NCI-H748 treated with DMSO at 0.1 percent for 48 hours (cell line): ENCODE measurements around the gene MTX3.

ENCODE experiments used
- DNase-seq: peaks from one replicate; lab custom pipeline; 2025; lab: John Stamatoyannopoulos, UW

Gene MTX3

GRCh38 chr5:79936002-79936645 lies 54.9 kb downstream of the MTX3 start:
- DNase-seq: no peak

DNA sequence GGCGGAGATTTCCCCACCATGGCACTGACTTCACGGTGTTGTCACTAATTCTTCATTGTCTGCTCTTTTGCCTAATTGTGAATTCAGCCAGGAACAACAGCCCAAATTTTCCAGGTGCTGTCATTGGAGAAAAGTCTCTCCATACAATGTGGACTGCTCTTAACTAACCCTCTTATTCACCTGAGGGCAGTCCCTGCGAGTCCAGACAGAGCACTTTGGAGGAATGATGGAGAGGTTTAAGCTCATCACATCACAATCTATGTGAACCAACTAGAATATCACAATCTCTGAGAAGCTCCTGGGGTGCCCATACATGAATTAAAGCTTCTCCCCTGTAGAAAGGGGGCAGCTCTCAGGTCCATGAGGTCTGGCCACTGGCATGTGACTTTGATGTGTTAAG lies 56.4 kb downstream of the MTX3 start:
- DNase-seq: no peak

- no peak for DNase-seq
These were observed 58.3 kb downstream of the MTX3 start for GRCh38 chr5:79932510-79933504.

DNA sequence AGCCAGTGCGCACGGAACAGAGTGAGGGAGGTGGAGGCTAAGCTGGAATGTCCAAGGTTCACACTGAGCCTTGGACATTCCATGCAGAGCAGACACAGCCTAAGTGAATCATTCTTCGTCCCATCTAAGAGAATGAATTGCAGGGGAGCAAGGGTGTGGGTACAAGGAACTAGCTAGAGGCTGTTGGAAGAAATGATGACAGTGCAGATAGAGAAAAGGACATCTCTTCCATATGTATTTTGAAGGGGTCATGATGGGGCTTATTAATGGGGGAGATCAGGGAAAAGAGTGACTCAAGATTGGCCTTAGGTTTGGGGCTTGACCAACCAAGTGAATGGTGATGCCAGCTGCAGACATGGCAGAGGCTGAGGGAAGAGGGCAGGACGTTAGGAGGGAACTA lies 59.2 kb downstream of the MTX3 start:
- DNase-seq: no peak

- DNase-seq: no peak
These were observed 59.7 kb downstream of the MTX3 start for GRCh38 chr5:79931409-79931808.

- DNase-seq: no peak
These were observed 62.0 kb downstream of the MTX3 start for GRCh38 chr5:79929095-79929494.
